ENCODE measurements around the gene MAGOH. TPM values are rescaled to one million over a fixed set of nuclear protein-coding genes. Genes with fewer than 3 reads are reported as not detected.

MAGOH gene
- total and polyA plus RNA-seq, 2 of the 13 experiments (the other 11 are each of a cell fraction or from before 2014, with no cell fraction given), result 24.1 to 87.0 TPM

GRCh38 chr1:53182111-53182593 lies 56.2 kb downstream of the MAGOH start (continued):
- TF ChIP-seq ZNF253 (CRISPR knock-in tag; IDR thresholded peaks at IDR 0.05; ENCODE audit: borderline replicate concordance) (no peak), MEIS2 (CRISPR knock-in tag; IDR thresholded peaks at IDR 0.05) (peak; percentile 73; the same call in 1 of the 2 replicates), NFAT5 (CRISPR knock-in tag; IDR thresholded peaks at IDR 0.05) (0 out of 2 replicates have a peak, but pooled peaks have one; percentile 47), GATAD2A (CRISPR knock-in tag; IDR thresholded peaks at IDR 0.05) (peak; percentile 81), CEBPG (CRISPR knock-in tag; IDR thresholded peaks at IDR 0.05) (peak; percentile 70), ZBTB4 (CRISPR knock-in tag; IDR thresholded peaks at IDR 0.05; ENCODE audit: borderline replicate concordance) (no peak), ZMYM2 (CRISPR knock-in tag; IDR thresholded peaks at IDR 0.05) (no peak), PITX1 (CRISPR knock-in tag; IDR thresholded peaks at IDR 0.05) (0 out of 2 replicates have a peak, but pooled peaks have one; percentile 39), HIVEP1 (CRISPR knock-in tag; IDR thresholded peaks at IDR 0.05) (0 out of 2 replicates have a peak, but pooled peaks have one; percentile 33), KLF16 (CRISPR knock-in tag; IDR thresholded peaks at IDR 0.05) (peak in 1 of 2 experiments; percentile 34; a peak in 1 of 4 replicates), ZNF260 (CRISPR knock-in tag; IDR thresholded peaks at IDR 0.05; ENCODE audit: borderline replicate concordance, low read depth) (no peak), SIX1 (CRISPR knock-in tag; IDR thresholded peaks at IDR 0.05; ENCODE audit: borderline replicate concordance) (no peak), ZFX (CRISPR knock-in tag; IDR thresholded peaks at IDR 0.05; ENCODE audit: low read depth) (peak; percentile 65; the same call in 1 of the 2 replicates), HOXA9 (CRISPR knock-in tag; IDR thresholded peaks at IDR 0.05; ENCODE audit: borderline replicate concordance) (no peak), ZNF275 (CRISPR knock-in tag; IDR thresholded peaks at IDR 0.05; ENCODE audit: borderline replicate concordance) (no peak), ATF4 (CRISPR knock-in tag; IDR thresholded peaks at IDR 0.05) (0 out of 4 replicates have a peak, but pooled peaks of 1 of the 2 experiments have one; percentile 21)

Data from HepG2 (cell line).